HUDEP-2 (cell line): ENCODE results near the gene HOTAIR.
A peak's percentile ranks its signal among the peaks of the same experiment; 100 is the strongest.

ENCODE experiments used
- DNase-seq, 76 experiments: peaks; one replicate each; lab custom pipeline; 2025; ENCODE audit not compliant: unreplicated experiment in 76 of 76; lab: John Stamatoyannopoulos, UW

Gene HOTAIR

GRCh38 chr12:54011665-54012532 is 37.1 kb upstream of the HOTAIR start:
- no peak for DNase-seq

DNA sequence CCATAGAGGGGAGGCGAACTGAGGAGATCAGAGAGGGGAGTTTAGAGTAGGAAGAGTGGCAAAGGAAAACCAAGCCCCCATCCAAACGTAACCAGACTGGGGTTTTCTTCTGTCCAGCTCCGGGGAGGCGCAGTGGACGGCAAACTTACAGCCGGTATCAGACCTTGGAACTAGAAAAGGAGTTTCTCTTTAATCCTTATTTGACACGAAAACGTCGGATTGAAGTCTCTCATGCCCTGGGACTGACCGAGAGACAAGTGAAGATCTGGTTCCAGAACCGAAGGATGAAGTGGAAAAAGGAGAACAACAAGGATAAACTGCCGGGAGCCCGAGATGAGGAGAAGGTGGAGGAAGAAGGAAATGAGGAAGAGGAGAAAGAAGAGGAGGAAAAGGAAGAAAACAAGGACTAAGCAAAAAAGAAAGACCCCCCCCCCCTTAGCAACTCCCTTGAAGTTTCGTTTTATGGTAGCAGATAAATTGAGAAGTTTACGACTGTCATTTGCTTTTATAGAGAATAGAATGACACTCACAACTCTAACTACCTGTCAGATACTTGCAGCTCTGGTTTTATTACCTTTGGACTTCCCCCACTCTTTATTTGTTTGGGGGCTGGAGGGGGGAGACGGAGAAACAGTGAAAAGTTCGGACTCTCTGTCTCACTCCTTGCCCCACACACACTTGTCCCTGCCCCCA is 36.4 kb upstream of the HOTAIR start:
- DNase-seq, result no peak

DNA sequence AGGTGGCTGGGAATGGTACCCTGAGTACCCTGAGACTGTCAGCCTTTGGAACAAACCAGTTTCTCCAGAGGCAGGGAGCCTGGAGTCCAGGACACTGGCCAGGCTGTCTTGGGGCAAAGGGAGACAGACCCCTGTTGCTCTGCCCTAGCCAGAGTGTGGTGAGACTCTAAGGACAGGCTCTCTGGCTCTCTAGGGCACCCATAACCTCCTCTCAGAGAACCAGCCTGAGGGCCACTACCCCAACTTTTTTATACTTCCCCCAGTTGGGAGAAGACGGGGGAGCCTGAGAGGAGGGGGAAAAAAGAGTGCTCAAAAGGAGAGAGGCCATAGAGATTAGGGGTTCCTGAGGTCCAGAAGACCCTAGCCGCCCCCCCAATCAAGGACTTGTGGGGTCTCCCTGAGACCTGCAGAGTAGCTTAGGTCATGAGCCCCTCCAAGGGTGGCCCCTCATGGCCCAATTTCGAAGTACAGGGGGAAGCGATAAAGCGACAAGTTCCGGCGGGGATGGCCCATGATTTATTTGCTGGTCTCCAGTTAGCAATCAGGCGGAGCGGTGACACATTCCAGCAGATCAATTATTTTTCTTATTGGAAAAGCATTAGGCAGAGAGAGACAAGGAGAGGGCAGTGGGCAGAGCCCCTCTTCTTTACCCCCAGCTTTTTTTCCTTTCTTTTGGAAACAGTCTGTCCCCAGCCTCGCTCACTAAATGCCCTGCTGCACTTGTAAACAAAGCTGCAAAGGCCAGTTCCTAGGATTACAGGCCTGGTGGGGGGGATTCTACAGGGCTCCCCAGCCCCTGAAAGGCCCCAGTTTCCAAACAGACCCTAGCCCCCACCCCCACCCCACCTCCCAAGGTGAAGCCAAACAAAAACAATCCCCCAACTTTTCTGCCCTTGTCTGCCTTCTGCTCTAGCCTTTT is 35.6 kb upstream of the HOTAIR start:
- no peak for DNase-seq

DNA sequence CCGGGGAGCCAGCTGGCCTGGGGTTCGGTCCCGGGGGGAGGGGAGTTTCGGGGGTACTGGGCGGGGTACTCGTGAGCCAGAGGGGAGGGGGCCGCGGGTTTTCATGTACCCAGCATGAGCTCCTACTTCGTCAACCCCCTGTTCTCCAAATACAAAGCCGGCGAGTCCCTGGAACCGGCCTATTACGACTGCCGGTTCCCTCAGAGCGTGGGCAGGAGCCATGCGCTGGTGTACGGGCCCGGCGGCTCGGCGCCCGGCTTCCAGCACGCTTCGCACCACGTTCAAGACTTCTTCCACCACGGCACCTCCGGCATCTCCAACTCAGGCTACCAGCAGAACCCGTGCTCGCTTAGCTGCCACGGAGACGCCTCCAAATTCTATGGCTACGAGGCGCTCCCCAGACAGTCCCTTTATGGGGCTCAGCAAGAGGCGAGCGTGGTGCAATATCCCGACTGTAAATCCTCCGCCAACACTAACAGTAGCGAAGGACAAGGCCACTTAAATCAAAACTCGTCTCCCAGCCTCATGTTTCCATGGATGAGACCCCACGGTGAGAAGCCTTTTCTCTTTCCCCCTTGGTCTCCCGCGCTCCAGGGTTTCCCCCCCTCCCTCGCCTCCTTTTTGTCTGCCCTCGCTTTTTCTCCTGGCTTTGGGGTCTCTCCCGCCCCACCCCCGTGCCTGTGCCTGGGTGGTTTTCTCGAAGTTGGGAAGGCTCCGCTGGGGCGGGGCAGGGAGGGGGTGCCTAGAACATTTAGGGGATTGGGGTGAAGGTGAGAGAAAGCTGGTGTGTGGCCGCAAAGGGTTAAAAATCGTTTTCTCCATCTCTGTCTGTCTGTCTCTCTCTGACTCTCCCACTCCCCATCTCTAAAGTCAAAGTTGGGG is 34.7 kb upstream of the HOTAIR start:
- DNase-seq, result no peak

DNA sequence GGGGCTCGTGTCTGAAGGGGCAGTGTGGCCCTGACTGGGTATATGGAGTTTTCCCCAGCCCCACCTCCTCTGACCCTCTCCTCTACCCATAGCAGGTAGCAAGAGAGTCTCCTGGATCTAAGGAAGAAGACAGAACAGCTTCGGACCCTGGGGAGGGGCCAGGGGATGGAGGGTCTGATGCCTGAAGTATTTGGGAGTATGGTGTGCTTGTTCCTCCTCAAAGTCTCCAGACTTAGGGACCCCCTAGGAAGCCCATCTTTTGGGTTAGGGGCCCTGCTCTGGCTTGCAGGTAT is 33.5 kb upstream of the HOTAIR start:
- DNase-seq, result no peak

- DNase-seq, result no peak
These were observed 32.9 kb upstream of the HOTAIR start for GRCh38 chr12:54007538-54008259.

GRCh38 chr12:54006559-54007220 is 31.9 kb upstream of the HOTAIR start:
- DNase-seq, result no peak

GRCh38 chr12:54005853-54006558 is 31.3 kb upstream of the HOTAIR start:
- peak in 65 of 76 experiments; percentile 6 to 82 (median 60) for DNase-seq

GRCh38 chr12:54005531-54005852 is 30.7 kb upstream of the HOTAIR start:
- DNase-seq, result no peak

GRCh38 chr12:54004841-54005530 is 30.2 kb upstream of the HOTAIR start:
- DNase-seq, result no peak

GRCh38 chr12:54004063-54004840 is 29.5 kb upstream of the HOTAIR start:
- no peak for DNase-seq

- no peak for DNase-seq
These were observed 28.9 kb upstream of the HOTAIR start for GRCh38 chr12:54003625-54004024.

DNA sequence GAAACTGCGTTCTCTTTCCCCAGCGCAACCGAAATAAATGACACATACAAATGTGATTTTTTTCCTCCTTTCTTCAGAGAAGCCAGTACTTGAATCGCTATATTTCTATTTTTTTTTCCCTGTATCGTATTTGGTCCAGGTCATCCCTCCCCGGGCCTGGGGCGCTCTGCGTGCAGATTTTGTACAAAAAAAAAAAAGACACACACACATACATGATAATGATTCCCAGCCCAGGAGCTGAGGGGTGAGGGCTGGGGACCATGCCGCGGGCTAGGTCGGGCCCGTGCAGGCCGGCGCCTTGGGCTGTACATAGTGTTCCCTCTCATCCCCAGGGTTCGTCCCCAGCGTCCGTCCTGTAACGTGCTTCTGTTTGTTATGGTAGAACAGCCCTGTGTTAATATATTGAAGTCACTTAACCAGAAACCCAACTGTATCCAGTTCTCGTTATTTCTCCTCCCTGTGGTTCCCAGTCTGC is 28.2 kb upstream of the HOTAIR start:
- DNase-seq, result no peak

DNA sequence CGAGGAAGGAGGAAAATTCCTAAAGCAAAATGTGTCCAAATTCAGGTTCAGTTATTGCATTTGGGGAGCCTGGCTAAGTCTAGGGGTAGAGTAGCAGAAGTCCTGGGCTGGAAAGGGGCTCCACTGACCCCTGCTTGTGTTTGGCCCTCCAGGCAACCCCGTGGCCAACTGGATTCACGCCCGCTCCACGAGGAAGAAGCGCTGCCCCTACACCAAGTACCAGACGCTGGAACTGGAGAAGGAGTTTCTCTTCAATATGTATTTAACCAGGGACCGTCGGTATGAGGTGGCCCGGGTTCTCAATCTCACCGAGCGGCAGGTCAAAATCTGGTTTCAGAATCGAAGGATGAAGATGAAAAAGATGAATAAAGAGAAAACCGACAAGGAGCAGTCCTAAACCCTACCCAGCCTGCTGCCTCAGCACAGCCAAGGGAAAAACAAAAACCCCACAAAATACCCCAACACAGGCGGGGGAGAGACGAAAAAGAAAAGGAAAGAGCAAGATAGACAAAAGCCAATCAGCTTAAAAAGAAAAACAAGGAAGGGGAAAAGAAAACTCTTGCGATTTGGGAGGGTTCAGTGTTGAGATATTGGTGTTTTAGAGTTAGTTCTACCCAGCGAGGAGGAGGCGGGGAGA is 27.6 kb upstream of the HOTAIR start:
- no peak for DNase-seq

GRCh38 chr12:54001283-54002187 is 26.8 kb upstream of the HOTAIR start:
- DNase-seq, result no peak
